ENCODE results near the gene IFT25.

DNA sequence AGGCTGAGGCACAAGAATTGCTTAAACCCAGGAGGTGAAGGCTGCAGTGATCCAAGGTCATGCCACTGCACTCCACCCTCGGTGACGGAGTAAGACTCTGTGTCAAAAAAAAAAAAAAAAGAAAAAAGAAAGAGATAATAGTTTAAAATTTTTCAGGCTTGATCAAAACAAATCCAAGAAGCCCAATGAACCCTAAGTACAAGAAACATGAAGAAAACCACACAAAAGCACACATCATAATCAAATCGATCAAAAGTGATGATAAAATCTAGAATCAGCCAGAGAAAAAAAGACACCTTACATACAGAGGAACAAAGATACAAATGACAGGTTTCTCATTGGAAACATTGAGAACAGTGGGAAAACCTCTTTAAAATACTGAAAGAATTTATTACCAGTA, 41.0 kb upstream of the IFT25 start:
- TF ChIP-seq, protein P1, sequence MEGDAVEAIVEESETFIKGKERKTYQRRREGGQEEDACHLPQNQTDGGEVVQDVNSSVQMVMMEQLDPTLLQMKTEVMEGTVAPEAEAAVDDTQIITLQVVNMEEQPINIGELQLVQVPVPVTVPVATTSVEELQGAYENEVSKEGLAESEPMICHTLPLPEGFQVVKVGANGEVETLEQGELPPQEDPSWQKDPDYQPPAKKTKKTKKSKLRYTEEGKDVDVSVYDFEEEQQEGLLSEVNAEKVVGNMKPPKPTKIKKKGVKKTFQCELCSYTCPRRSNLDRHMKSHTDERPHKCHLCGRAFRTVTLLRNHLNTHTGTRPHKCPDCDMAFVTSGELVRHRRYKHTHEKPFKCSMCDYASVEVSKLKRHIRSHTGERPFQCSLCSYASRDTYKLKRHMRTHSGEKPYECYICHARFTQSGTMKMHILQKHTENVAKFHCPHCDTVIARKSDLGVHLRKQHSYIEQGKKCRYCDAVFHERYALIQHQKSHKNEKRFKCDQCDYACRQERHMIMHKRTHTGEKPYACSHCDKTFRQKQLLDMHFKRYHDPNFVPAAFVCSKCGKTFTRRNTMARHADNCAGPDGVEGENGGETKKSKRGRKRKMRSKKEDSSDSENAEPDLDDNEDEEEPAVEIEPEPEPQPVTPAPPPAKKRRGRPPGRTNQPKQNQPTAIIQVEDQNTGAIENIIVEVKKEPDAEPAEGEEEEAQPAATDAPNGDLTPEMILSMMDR (IDR thresholded peaks at IDR 0.05) = no peak
- TF ChIP-seq EP300 (IDR thresholded peaks at IDR 0.05) (no peak), POLR2A (IDR thresholded peaks at IDR 0.05) (no peak)

Measured in tibial nerve (tissue), 4 donors.